ENCODE results near the gene COLEC11. TPM values are rescaled to one million over a fixed set of nuclear protein-coding genes. Genes with fewer than 3 reads are reported as not detected.

COLEC11 gene
- total RNA-seq, 1 donor from 2014 or later, result not detected

GRCh38 chr2:3638456-3638810, 43.5 kb downstream of the COLEC11 start:
- no peak overlapping the region for H3K4me3 ChIP-seq
- H3K27ac ChIP-seq, result no peak overlapping the region
- no peaks in the 10 kb centered on the region for H3K27me3 ChIP-seq
- intact Hi-C loops (cut with DNase I), result no loop called here
- H3K4me1 ChIP-seq, result no peaks in the 10 kb centered on the region
- H3K36me3 ChIP-seq, result no peaks in the 10 kb centered on the region
- peak in 1 of 2 donors; percentile 58 for DNase-seq (ENCODE audit: extremely low spot score in 2 of 2)
- no peaks in the 10 kb centered on the region for H3K9me3 ChIP-seq
- TF ChIP-seq CTCF (IDR thresholded peaks at IDR 0.05) (no peak), POLR2A (IDR thresholded peaks at IDR 0.05) (no peak), POLR2AphosphoS5 (IDR thresholded peaks at IDR 0.05; ENCODE audit: insufficient read depth in 1 of 2, low read depth in 1 of 2) (no peak)

- no peaks in the 10 kb centered on the region for H3K4me1 ChIP-seq
- H3K9me3 ChIP-seq, result no peaks in the 10 kb centered on the region
- intact Hi-C loops (cut with DNase I), result no loop called here
- H3K27ac ChIP-seq, result no peak overlapping the region
- H3K36me3 ChIP-seq, result no peaks in the 10 kb centered on the region
- H3K27me3 ChIP-seq, result no peaks in the 10 kb centered on the region
- no peak overlapping the region for H3K4me3 ChIP-seq
- DNase-seq (ENCODE audit: extremely low spot score in 2 of 2), result peak in 1 of 2 donors; percentile 27
- TF ChIP-seq POLR2AphosphoS5 (IDR thresholded peaks at IDR 0.05; ENCODE audit: insufficient read depth in 1 of 2, low read depth in 1 of 2), result no peak
- no peak for TF ChIP-seq POLR2A (IDR thresholded peaks at IDR 0.05)
These were observed 44.2 kb downstream of the COLEC11 start for GRCh38 chr2:3639015-3639630.

GRCh38 chr2:3639653-3640052, 44.7 kb downstream of the COLEC11 start:
- TF ChIP-seq CTCF (IDR thresholded peaks at IDR 0.05) (no peak), POLR2A (IDR thresholded peaks at IDR 0.05) (no peak), POLR2AphosphoS5 (IDR thresholded peaks at IDR 0.05; ENCODE audit: insufficient read depth in 1 of 2, low read depth in 1 of 2) (no peak)
- Histone ChIP-seq H3K4me1 (no peaks in the 10 kb centered on the region), H3K36me3 (no peaks in the 10 kb centered on the region), H3K9me3 (no peaks in the 10 kb centered on the region), H3K4me3 (no peak overlapping the region), H3K27ac (no peak overlapping the region), H3K27me3 (no peaks in the 10 kb centered on the region)
- intact Hi-C loops (cut with DNase I), result no loop called here
- DNase-seq (ENCODE audit: extremely low spot score in 2 of 2), result peak; percentile 58 to 77

GRCh38 chr2:3641181-3641580, 46.3 kb downstream of the COLEC11 start:
- no peak for DNase-seq (ENCODE audit: extremely low spot score in 2 of 2)
- no peak overlapping the region for H3K27ac ChIP-seq
- intact Hi-C loops (cut with DNase I), result no loop called here
- TF ChIP-seq CTCF (IDR thresholded peaks at IDR 0.05), result no peak
- TF ChIP-seq POLR2AphosphoS5 (IDR thresholded peaks at IDR 0.05; ENCODE audit: insufficient read depth in 1 of 2, low read depth in 1 of 2), result no peak
- no peak for TF ChIP-seq POLR2A (IDR thresholded peaks at IDR 0.05)
- no peaks in the 10 kb centered on the region for H3K4me1 ChIP-seq
- no peak overlapping the region for H3K4me3 ChIP-seq
- no peaks in the 10 kb centered on the region for H3K27me3 ChIP-seq
- H3K9me3 ChIP-seq, result no peaks in the 10 kb centered on the region
- H3K36me3 ChIP-seq, result no peaks in the 10 kb centered on the region

- no peak for DNase-seq (ENCODE audit: extremely low spot score in 2 of 2)
- no peak overlapping the region for H3K4me3 ChIP-seq
- intact Hi-C loops (cut with DNase I), result no loop called here
- H3K9me3 ChIP-seq, result no peaks in the 10 kb centered on the region
- H3K36me3 ChIP-seq, result no peaks in the 10 kb centered on the region
- no peak overlapping the region for H3K27ac ChIP-seq
- TF ChIP-seq POLR2A (IDR thresholded peaks at IDR 0.05) (no peak), CTCF (IDR thresholded peaks at IDR 0.05) (no peak)
- H3K27me3 ChIP-seq, result no peaks in the 10 kb centered on the region
- no peaks in the 10 kb centered on the region for H3K4me1 ChIP-seq
These were observed 47.0 kb downstream of the COLEC11 start for GRCh38 chr2:3641841-3642421.
